Measurements from ENCODE around the gene HORMAD2. TPM values are rescaled to one million over a fixed set of nuclear protein-coding genes. Genes with fewer than 3 reads are reported as not detected.

HORMAD2 gene
- total RNA-seq, 1 experiment from 2014 or later, result not detected

DNA sequence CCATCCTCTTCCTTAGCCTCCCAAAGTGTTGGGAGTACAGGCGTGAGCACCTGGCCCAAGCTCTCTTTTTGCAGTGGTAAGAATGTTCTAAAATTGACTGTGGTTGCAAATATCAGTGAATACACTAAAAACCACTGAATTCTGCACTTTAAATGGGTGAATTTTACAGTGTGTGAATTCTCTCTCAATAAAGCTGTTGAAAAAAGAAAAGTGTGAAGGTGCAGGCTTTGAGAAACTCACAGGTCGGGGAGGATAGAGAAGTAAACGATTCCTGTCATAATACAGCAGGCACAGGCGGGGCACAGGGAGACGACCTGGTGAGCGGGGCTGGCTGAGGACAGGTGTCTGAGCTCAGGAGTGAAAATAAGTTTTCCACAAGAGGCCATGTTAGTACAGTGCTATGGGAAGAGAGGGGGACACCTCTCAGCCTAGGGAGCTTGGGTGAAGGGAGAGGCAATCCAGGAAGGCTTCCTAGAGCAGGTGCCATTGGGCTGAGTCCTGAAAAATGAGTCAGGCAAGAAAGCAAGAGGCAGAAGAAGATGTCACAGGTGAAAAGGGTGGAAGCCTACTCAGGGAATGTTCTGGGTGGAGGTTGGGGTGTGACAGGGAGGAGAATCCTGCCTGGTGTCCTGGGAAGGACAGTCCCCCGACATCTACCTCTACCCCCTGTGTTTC, 140.2 kb downstream of the HORMAD2 start:
- H3K36me3 ChIP-seq (ENCODE audit: low read depth), result no peaks in the 10 kb centered on the region
- BruUV-seq (replicated peaks), result no TSS peak
- H3K9me3 ChIP-seq (ENCODE audit: insufficient read depth, low read depth), result no peaks in the 10 kb centered on the region
- DNase-seq, result no peak
- H3K9me2 ChIP-seq (ENCODE audit: insufficient read depth), result no peaks in the 10 kb centered on the region
- intact Hi-C loops (cut with micrococcal nuclease; ENCODE audit: unreplicated experiment), result no loop called here
- CTCF ChIA-PET, result interaction anchor here (0.6 kb wide), 1 partner anchor 91 kb away, joined by 4 read pairs; no protein-coding TSS in a partner anchor
- no peak overlapping the region for H3K4me2 ChIP-seq
- POLR2A ChIA-PET (ENCODE audit: unreplicated experiment), result no interaction called here
- no peaks in the 10 kb centered on the region for H4K20me1 ChIP-seq (ENCODE audit: insufficient read depth)
- peaks cover 38% of the 10 kb centered on the region for H3F3A ChIP-seq (ENCODE audit: insufficient read depth, low read depth)
- no peak for TF ChIP-seq EZH2 (IDR thresholded peaks at IDR 0.05; ENCODE audit: low read depth)
- TF ChIP-seq, protein P1, sequence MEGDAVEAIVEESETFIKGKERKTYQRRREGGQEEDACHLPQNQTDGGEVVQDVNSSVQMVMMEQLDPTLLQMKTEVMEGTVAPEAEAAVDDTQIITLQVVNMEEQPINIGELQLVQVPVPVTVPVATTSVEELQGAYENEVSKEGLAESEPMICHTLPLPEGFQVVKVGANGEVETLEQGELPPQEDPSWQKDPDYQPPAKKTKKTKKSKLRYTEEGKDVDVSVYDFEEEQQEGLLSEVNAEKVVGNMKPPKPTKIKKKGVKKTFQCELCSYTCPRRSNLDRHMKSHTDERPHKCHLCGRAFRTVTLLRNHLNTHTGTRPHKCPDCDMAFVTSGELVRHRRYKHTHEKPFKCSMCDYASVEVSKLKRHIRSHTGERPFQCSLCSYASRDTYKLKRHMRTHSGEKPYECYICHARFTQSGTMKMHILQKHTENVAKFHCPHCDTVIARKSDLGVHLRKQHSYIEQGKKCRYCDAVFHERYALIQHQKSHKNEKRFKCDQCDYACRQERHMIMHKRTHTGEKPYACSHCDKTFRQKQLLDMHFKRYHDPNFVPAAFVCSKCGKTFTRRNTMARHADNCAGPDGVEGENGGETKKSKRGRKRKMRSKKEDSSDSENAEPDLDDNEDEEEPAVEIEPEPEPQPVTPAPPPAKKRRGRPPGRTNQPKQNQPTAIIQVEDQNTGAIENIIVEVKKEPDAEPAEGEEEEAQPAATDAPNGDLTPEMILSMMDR (conservative IDR thresholded peaks at IDR 0.05), result no peak
- no peak overlapping the region for H3K27ac ChIP-seq
- H3K4me1 ChIP-seq (replicated peaks; ENCODE audit: insufficient read depth), result peaks cover 41% of the 10 kb centered on the region
- no peaks in the 10 kb centered on the region for H3K79me2 ChIP-seq (ENCODE audit: low read depth)
- no peak overlapping the region for H3K4me3 ChIP-seq
- no peaks in the 10 kb centered on the region for H3K27me3 ChIP-seq (ENCODE audit: insufficient read depth, low read depth)
- H2AFZ ChIP-seq, result no peak overlapping the region

DNA sequence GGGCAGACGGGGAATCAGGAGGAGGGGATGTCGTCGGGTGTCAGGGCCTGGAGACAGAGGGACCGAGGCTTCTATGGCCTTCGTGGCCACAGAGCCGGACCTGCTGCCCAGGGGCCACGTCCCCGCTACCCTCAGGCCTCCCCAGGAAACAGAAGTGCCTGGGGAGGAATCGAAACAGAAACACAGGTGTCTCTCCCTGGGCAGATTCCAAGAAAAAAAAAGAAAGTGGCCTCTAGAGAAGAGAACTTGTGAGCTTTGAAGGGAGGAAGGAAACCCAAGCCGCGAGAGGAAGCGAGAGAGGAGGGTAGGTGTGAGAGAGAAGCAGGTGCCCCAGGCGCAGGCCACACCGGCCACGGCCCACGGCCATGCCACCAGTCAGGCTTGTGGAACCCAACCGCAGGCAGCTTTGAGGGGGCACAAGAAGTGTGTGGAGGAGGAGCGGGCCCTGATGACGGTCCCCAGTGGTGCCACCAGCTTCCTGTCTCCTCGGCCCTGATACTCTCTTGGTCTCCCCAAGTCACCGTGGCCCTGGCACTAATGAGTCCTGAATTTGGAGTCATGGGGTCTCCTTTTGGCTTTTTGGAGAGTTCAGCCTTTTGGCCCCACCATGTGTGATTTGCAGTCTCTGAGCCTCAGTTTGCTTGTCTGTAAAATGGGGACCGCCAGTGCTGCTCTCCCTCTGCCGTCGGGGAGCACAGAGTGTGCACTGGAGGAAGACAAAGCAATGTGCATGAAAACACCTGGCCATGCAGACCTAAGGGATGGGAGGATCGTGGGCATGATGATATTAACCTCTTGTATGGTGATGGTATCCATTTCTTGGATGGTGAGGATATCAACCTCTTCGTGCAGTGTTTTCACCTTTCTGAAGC, 141.1 kb downstream of the HORMAD2 start:
- intact Hi-C loops (cut with micrococcal nuclease; ENCODE audit: unreplicated experiment), result no loop called here
- H3K9me2 ChIP-seq (ENCODE audit: insufficient read depth), result no peaks in the 10 kb centered on the region
- DNase-seq, result no peak
- H3F3A ChIP-seq (ENCODE audit: insufficient read depth, low read depth), result peaks cover 38% of the 10 kb centered on the region
- H3K27me3 ChIP-seq (ENCODE audit: insufficient read depth, low read depth), result no peaks in the 10 kb centered on the region
- H3K9me3 ChIP-seq (ENCODE audit: insufficient read depth, low read depth), result no peaks in the 10 kb centered on the region
- no peaks in the 10 kb centered on the region for H3K36me3 ChIP-seq (ENCODE audit: low read depth)
- no TSS peak for BruUV-seq (replicated peaks)
- no peaks in the 10 kb centered on the region for H3K79me2 ChIP-seq (ENCODE audit: low read depth)
- H3K4me3 ChIP-seq, result no peak overlapping the region
- H3K27ac ChIP-seq, result no peak overlapping the region
- CTCF ChIA-PET, result no interaction called here
- peaks cover 41% of the 10 kb centered on the region for H3K4me1 ChIP-seq (replicated peaks; ENCODE audit: insufficient read depth)
- TF ChIP-seq, protein P1 (conservative IDR thresholded peaks at IDR 0.05), result no peak
- TF ChIP-seq EZH2 (IDR thresholded peaks at IDR 0.05; ENCODE audit: low read depth), result no peak
- H2AFZ ChIP-seq, result no peak overlapping the region
- POLR2A ChIA-PET (ENCODE audit: unreplicated experiment), result no interaction called here
- no peaks in the 10 kb centered on the region for H4K20me1 ChIP-seq (ENCODE audit: insufficient read depth)
- no peak overlapping the region for H3K4me2 ChIP-seq

DNA sequence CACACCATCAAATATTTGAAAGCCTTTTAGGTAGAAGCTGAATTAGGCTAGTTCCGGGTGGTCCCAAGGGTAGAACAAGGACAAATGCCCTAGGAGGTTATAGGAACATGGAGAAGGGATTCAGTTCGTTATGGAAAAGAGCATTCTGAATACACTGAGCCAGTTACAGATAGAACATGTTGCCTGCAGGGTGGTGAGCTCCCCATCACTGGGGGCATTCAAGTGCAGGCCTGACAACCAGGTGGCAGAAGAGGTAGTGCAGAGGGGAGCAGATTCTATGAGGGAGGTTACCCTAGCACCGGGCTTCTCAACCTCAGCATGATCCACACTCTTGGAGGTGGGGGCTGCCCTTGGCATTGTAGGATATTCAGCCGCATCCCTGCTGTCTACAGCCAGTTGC, 142.1 kb downstream of the HORMAD2 start:
- Histone ChIP-seq H3K4me3 (no peak overlapping the region), H3F3A (ENCODE audit: insufficient read depth, low read depth) (peaks cover 36% of the 10 kb centered on the region), H3K9me2 (ENCODE audit: insufficient read depth) (no peaks in the 10 kb centered on the region), H4K20me1 (ENCODE audit: insufficient read depth) (no peaks in the 10 kb centered on the region), H3K36me3 (ENCODE audit: low read depth) (no peaks in the 10 kb centered on the region), H3K27me3 (ENCODE audit: insufficient read depth, low read depth) (no peaks in the 10 kb centered on the region), H3K27ac (0 out of 2 replicates have a peak overlapping the region, but pooled peaks have one; percentile 89), H3K79me2 (ENCODE audit: low read depth) (no peaks in the 10 kb centered on the region), H3K4me1 (replicated peaks; ENCODE audit: insufficient read depth) (peaks cover 48% of the 10 kb centered on the region), H3K4me2 (no peak overlapping the region), H2AFZ (no peak overlapping the region), H3K9me3 (ENCODE audit: insufficient read depth, low read depth) (no peaks in the 10 kb centered on the region)
- ChIA-PET POLR2A (ENCODE audit: unreplicated experiment) (no interaction called here), CTCF (no interaction called here)
- no peak for DNase-seq
- no TSS peak for BruUV-seq (replicated peaks)
- TF ChIP-seq, protein P1 (conservative IDR thresholded peaks at IDR 0.05), result no peak
- TF ChIP-seq EZH2 (IDR thresholded peaks at IDR 0.05; ENCODE audit: low read depth), result no peak
- intact Hi-C loops (cut with micrococcal nuclease; ENCODE audit: unreplicated experiment), result no loop called here
